Measurements from ENCODE around the gene CPHXL2.

Gene CPHXL2

GRCh38 chr16:75628351-75628750, 48.5 kb downstream of the CPHXL2 start:
- no peak for DNase-seq (ENCODE audit: low read depth)
- no peak overlapping the region for H3K4me3 ChIP-seq (ENCODE audit: low read depth, low read length)
- TF ChIP-seq CTCF (IDR thresholded peaks at IDR 0.05; ENCODE audit: control insufficient read depth, extremely low read depth, insufficient read depth), result no peak

DNA sequence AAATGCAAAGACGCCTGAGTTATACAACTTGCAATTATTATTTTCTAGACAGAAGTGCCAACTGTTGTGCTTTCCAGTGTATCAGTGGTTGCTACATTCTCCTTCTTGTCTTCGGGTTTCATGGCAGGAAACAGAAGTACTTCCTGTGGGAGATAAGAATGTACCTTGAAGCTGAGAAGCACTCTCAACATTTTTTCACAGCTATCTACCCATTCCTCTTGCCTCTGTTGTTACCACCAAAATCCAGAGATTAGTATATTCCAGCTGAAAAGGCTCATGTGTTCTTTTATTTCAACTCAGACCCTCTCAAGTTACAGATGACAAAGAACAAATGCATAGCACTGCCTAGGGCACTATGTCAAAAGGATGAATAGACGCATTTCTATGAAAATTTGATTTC, 49.0 kb downstream of the CPHXL2 start:
- no peak overlapping the region for H3K4me3 ChIP-seq (ENCODE audit: low read depth, low read length)
- no peak for TF ChIP-seq CTCF (IDR thresholded peaks at IDR 0.05; ENCODE audit: control insufficient read depth, extremely low read depth, insufficient read depth)
- no peak for DNase-seq (ENCODE audit: low read depth)

GRCh38 chr16:75626806-75627205, 50.0 kb downstream of the CPHXL2 start:
- DNase-seq (ENCODE audit: low read depth), result no peak
- H3K4me3 ChIP-seq (ENCODE audit: low read depth, low read length), result no peak overlapping the region
- TF ChIP-seq CTCF (IDR thresholded peaks at IDR 0.05; ENCODE audit: control insufficient read depth, extremely low read depth, insufficient read depth), result no peak

DNA sequence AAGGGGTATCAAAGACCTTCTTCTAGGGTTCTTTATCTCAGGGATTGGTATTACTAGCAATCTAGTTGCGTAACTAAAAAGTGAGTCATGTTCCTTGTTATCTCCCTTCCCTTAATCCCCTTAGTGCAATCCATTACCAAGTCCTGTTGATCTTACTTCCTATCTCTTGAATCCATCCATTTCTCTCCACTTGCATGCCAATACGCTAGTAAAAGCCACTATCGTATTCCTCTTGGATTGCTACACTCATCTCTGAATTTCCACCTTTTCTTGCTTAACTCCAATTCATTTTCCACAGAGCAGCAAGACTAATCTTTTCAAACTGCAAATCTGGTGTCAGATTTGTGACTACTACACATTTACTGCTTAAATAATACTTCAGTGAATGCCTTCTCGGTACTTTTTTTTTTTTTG, 51.9 kb downstream of the CPHXL2 start:
- no peak overlapping the region for H3K4me3 ChIP-seq (ENCODE audit: low read depth, low read length)
- no peak for DNase-seq (ENCODE audit: low read depth)
- no peak for TF ChIP-seq CTCF (IDR thresholded peaks at IDR 0.05; ENCODE audit: control insufficient read depth, extremely low read depth, insufficient read depth)

GRCh38 chr16:75622761-75623605, 53.8 kb downstream of the CPHXL2 start, which contains the start of gene ADAT1:
Gene ADAT1 (minus strand): TSS chr16:75623281. CDS start chr16:75620799, 2,482 bp downstream.
- H3K4me3 ChIP-seq (ENCODE audit: low read depth, low read length), result peak within 1 kb of the TSS; percentile 64
- TF ChIP-seq CTCF (IDR thresholded peaks at IDR 0.05; ENCODE audit: control insufficient read depth, extremely low read depth, insufficient read depth), result no peak
- peak; percentile 93 for DNase-seq (ENCODE audit: low read depth)

GRCh38 chr16:75621170-75621477, 55.7 kb downstream of the CPHXL2 start:
- H3K4me3 ChIP-seq (ENCODE audit: low read depth, low read length), result no peak overlapping the region
- TF ChIP-seq CTCF (IDR thresholded peaks at IDR 0.05; ENCODE audit: control insufficient read depth, extremely low read depth, insufficient read depth), result peak; percentile 29; the same call in 1 of the 2 replicates
- DNase-seq (ENCODE audit: low read depth), result no peak

All from LNCaP clone FGC (cell line).